H1 (cell line): ENCODE results near the gene PLCH2. TPM values are rescaled to one million over a fixed set of nuclear protein-coding genes. Genes with fewer than 3 reads are reported as not detected.

ENCODE experiments used
- CTCF ChIA-PET: fragments of 300-600 bp; sonication (Branson Sonifier 250); formaldehyde crosslinking; loops from one replicate; lab custom pipeline; 2021; ENCODE audit not compliant: partially characterized antibody; lab: Charles Lee
- POLR2A ChIA-PET: fragments of 300-600 bp; sonication (Branson Sonifier 250); formaldehyde crosslinking; loops from one replicate; lab custom pipeline; 2021; ENCODE audit warnings: inconsistent platforms; ENCODE audit not compliant: partially characterized antibody; lab: Charles Lee
- DNase-seq, 2 experiments: peaks; one replicate each; pipeline versions ENCODE4 v3.0.0 to v3.0.0-alpha.2; 2010 to 2022; ENCODE audit warnings: low spot score in 2 of 2, low read depth in 1 of 2, mixed read lengths in 1 of 2
- FAIRE-seq: peaks from 2 replicates; lab custom pipeline; 2011; peaks lifted over from hg19 to GRCh38; lab: Jason Lieb, UNC
- H2AFZ ChIP-seq: 2 replicates; pipeline ENCODE4 v1.8.1; 2012; ENCODE audit warnings: low read length, inconsistent platforms
- H2AK5ac ChIP-seq: 2 replicates; pipeline ENCODE4 v1.6.1; 2013; ENCODE audit warnings: low read depth, low read length
- H2BK120ac ChIP-seq: replicated peaks from 2 replicates; pipeline ENCODE3; 2013; ENCODE audit warnings: low read depth, low read length, inconsistent platforms
- H2BK12ac ChIP-seq: 2 replicates; pipeline ENCODE4 v1.6.1; 2013; ENCODE audit warnings: low read depth, low read length
- H2BK15ac ChIP-seq: 2 replicates; pipeline ENCODE4 v1.6.1; 2013; ENCODE audit warnings: low read length
- H2BK20ac ChIP-seq: 2 replicates; pipeline ENCODE4 v1.6.1; 2013; ENCODE audit warnings: low read length
- H2BK5ac ChIP-seq: 2 replicates; pipeline ENCODE4 v1.6.1; 2013; ENCODE audit warnings: low read depth, low read length
- H3K14ac ChIP-seq: 2 replicates; pipeline ENCODE4 v1.6.1; 2013; ENCODE audit warnings: inconsistent platforms; ENCODE audit not compliant: insufficient read length
- H3K18ac ChIP-seq: 2 replicates; pipeline ENCODE4 v1.6.1; 2013; ENCODE audit warnings: low read length; ENCODE audit errors: extremely low read depth
- H3K23ac ChIP-seq: 2 replicates; pipeline ENCODE4 v1.6.1; 2013; ENCODE audit warnings: inconsistent platforms; ENCODE audit not compliant: insufficient read length
- H3K23me2 ChIP-seq: 2 replicates; pipeline ENCODE4 v1.6.1; 2013; ENCODE audit warnings: low read depth, low read length
- H3K27ac ChIP-seq: 2 replicates; pipeline ENCODE4 v1.6.1; 2011; ENCODE audit warnings: low read depth, low read length, inconsistent platforms
- H3K27me3 ChIP-seq, 4 experiments: replicated peaks in 1 of 4; 1 replicate in 1 of 4; 2 replicates in 3 of 4; pipeline versions ENCODE4 v1.6.1 to v1.8.1; 2011 to 2013; ENCODE audit warnings: low read length in 3 of 4, mild to moderate bottlenecking in 3 of 4, inconsistent platforms in 2 of 4, mixed read lengths in 2 of 4, moderate library complexity in 1 of 4; ENCODE audit not compliant: control insufficient read depth in 3 of 4, insufficient read depth in 3 of 4; ENCODE audit errors: extremely low read depth in 1 of 4
- H3K36me3 ChIP-seq, 4 experiments: 2 replicates each; pipeline versions ENCODE4 v1.6.1 to v1.8.1; 2011 to 2013; ENCODE audit warnings: mild to moderate bottlenecking in 4 of 4, low read length in 3 of 4, moderate library complexity in 2 of 4, control low read depth in 1 of 4, inconsistent platforms in 1 of 4; ENCODE audit not compliant: insufficient read depth in 4 of 4, control insufficient read depth in 2 of 4
- H3K4ac ChIP-seq: replicated peaks from 2 replicates; pipeline ENCODE3; 2013; ENCODE audit warnings: low read length, low read depth, mixed read lengths, inconsistent platforms; ENCODE audit not compliant: insufficient read length
- H3K4me1 ChIP-seq, 4 experiments: replicated peaks in 1 of 4; 1 replicate in 1 of 4; 2 replicates in 3 of 4; pipeline versions ENCODE4 v1.6.1 to v1.8.1; 2011 to 2013; ENCODE audit warnings: low read length in 3 of 4, inconsistent platforms in 2 of 4, mixed read lengths in 1 of 4; ENCODE audit not compliant: insufficient read depth in 4 of 4, control insufficient read depth in 3 of 4
- H3K4me2 ChIP-seq, 2 experiments: 2 replicates each; pipeline versions ENCODE4 v1.6.1 to v1.8.1; 2011 to 2013; ENCODE audit warnings: low read depth in 2 of 2, low read length in 2 of 2, control low read depth in 1 of 2, inconsistent platforms in 1 of 2, mild to moderate bottlenecking in 1 of 2; ENCODE audit not compliant: insufficient read depth in 1 of 2
- H3K4me3 ChIP-seq, 4 experiments: fragments of 200-600, 300-600 bp in 1 of 4; sonication (generic), shearing (Covaris generic), sonication (Bioruptor Twin) in 1 of 4; 2 replicates each; pipeline versions ENCODE4 v1.5.1 to v1.8.1; 2011 to 2016; ENCODE audit warnings: low read length in 4 of 4, low read depth in 3 of 4, control low read depth in 2 of 4, inconsistent platforms in 2 of 4, mild to moderate bottlenecking in 2 of 4, mixed read lengths in 1 of 4, moderate library complexity in 1 of 4; ENCODE audit not compliant: insufficient read depth in 2 of 4; ENCODE audit errors: extremely low read depth in 1 of 4
- H3K56ac ChIP-seq: replicated peaks from 2 replicates; pipeline ENCODE3; 2013; ENCODE audit warnings: low read depth, mild to moderate bottlenecking, mixed read lengths, low read length, inconsistent platforms; ENCODE audit not compliant: insufficient read length
- H3K79me1 ChIP-seq: 2 replicates; pipeline ENCODE4 v1.6.1; 2013; ENCODE audit warnings: low read depth, low read length, control low read depth
- H3K79me2 ChIP-seq, 2 experiments: 2 replicates each; pipeline versions ENCODE4 v1.6.1 to v1.8.1; 2012 to 2013; ENCODE audit warnings: low read length in 2 of 2, mild to moderate bottlenecking in 2 of 2, inconsistent platforms in 1 of 2; ENCODE audit not compliant: insufficient read depth in 2 of 2, control insufficient read depth in 1 of 2
- H3K9ac ChIP-seq, 4 experiments: replicated peaks in 1 of 4; 1 replicate in 1 of 4; 2 replicates in 3 of 4; pipeline versions ENCODE4 v1.6.1 to v1.8.1; 2011 to 2013; ENCODE audit warnings: low read depth in 3 of 4, low read length in 3 of 4, control low read depth in 2 of 4, mild to moderate bottlenecking in 2 of 4, moderate library complexity in 2 of 4, inconsistent platforms in 1 of 4; ENCODE audit errors: extremely low read depth in 1 of 4
- H3K9me3 ChIP-seq, 2 experiments: 2 replicates each; pipeline versions ENCODE4 v1.6.1 to v1.8.1; 2012 to 2013; ENCODE audit warnings: mild to moderate bottlenecking in 2 of 2, moderate library complexity in 2 of 2, control low read depth in 1 of 2, inconsistent platforms in 1 of 2, low read depth in 1 of 2, low read length in 1 of 2, mixed read lengths in 1 of 2; ENCODE audit not compliant: insufficient read depth in 2 of 2
- H4K20me1 ChIP-seq, 2 experiments: replicated peaks in 1 of 2; 2 replicates each; pipeline versions ENCODE3 to v1.8.1; 2011 to 2013; ENCODE audit warnings: inconsistent platforms in 2 of 2, low read length in 2 of 2, mild to moderate bottlenecking in 1 of 2; ENCODE audit not compliant: insufficient read depth in 2 of 2, control insufficient read depth in 1 of 2
- H4K5ac ChIP-seq: 2 replicates; pipeline ENCODE4 v1.6.1; 2013; ENCODE audit warnings: low read length, low read depth, mixed read lengths, inconsistent platforms; ENCODE audit not compliant: insufficient read length
- H4K8ac ChIP-seq: 2 replicates; pipeline ENCODE4 v1.8.0; 2013; ENCODE audit warnings: mild to moderate bottlenecking, moderate library complexity, low read length, inconsistent platforms; ENCODE audit not compliant: insufficient read depth; ENCODE audit errors: extremely low read depth
- H4K91ac ChIP-seq: replicated peaks from 2 replicates; pipeline ENCODE3; 2013; ENCODE audit warnings: low read length, mixed read lengths, inconsistent platforms; ENCODE audit not compliant: insufficient read length
- BCL11A ChIP-seq, 2 experiments: IDR thresholded peaks; one replicate each; pipeline ENCODE4 v1.6.1; 2011; ENCODE audit warnings: low read depth in 2 of 2, low read length in 2 of 2, mild to moderate bottlenecking in 2 of 2
- CBX8 ChIP-seq: fragments of 300-800, 300-1000 bp; sonication (generic); IDR thresholded peaks from 2 replicates; pipeline ENCODE4 v1.7.1; 2016; ENCODE audit warnings: low read depth, low read length, borderline replicate concordance
- CHD1 ChIP-seq: IDR thresholded peaks from 2 replicates; pipeline ENCODE4 v1.6.1; 2012; ENCODE audit warnings: low read depth, low read length, improper control_type of control experiment
- KDM4A ChIP-seq: IDR thresholded peaks from one replicate; pipeline ENCODE4 v1.7.1; 2012; ENCODE audit warnings: low read depth, mild to moderate bottlenecking, moderate library complexity, low read length, inconsistent platforms; ENCODE audit not compliant: severe bottlenecking
- POLR2A ChIP-seq, 2 experiments: IDR thresholded peaks; 1 replicate in 1 of 2; 2 replicates in 1 of 2; pipeline ENCODE4 v1.6.1; 2011; ENCODE audit warnings: low read depth in 2 of 2, low read length in 2 of 2, mild to moderate bottlenecking in 2 of 2; ENCODE audit errors: control extremely low read depth in 1 of 2
- POLR2AphosphoS5 ChIP-seq: IDR thresholded peaks from 2 replicates; pipeline ENCODE4 v1.6.1; 2011; ENCODE audit warnings: low read depth, low read length
- RBBP5 ChIP-seq: IDR thresholded peaks from 2 replicates; pipeline ENCODE4 v1.7.1; 2012; ENCODE audit warnings: low read depth, mild to moderate bottlenecking, inconsistent platforms, low read length, moderate library complexity, borderline replicate concordance
- RNF2 ChIP-seq: fragments of 200-900, 300-1000 bp; sonication (generic); IDR thresholded peaks from 2 replicates; pipeline ENCODE4 v1.7.1; 2016; ENCODE audit warnings: borderline replicate concordance, low read depth, mild to moderate bottlenecking, antibody characterized with exemption, low read length; ENCODE audit not compliant: poor library complexity, severe bottlenecking; ENCODE audit errors: missing control alignments
- SIN3A ChIP-seq, 2 experiments: IDR thresholded peaks in 1 of 2; conservative IDR thresholded peaks in 1 of 2; 2 replicates each; pipeline ENCODE4 v1.6.1; 2011 to 2012; ENCODE audit warnings: low read length in 2 of 2, improper control_type of control experiment in 1 of 2, low read depth in 1 of 2, mild to moderate bottlenecking in 1 of 2
- SP1 ChIP-seq: IDR thresholded peaks from 2 replicates; pipeline ENCODE4 v1.6.1; 2011; ENCODE audit warnings: low read depth, low read length
- ZNF274 ChIP-seq: IDR thresholded peaks from 2 replicates; pipeline ENCODE4 v1.7.0; 2012; ENCODE audit warnings: low read length, borderline replicate concordance; ENCODE audit errors: extremely low read depth
- WGBS, 2 experiments: shearing (Covaris generic) in 1 of 2; methylation state at CpG; one replicate each; pipeline versions ENCODE4 v1.1.6 to v1.1.7; 2013 to 2015; ENCODE audit warnings: low lambda C conversion rate in 2 of 2, mixed read lengths in 2 of 2, inconsistent platforms in 1 of 2, low coverage in 1 of 2, missing lambda C conversion rate in 1 of 2; ENCODE audit not compliant: insufficient replicate concordance in 2 of 2, insufficient coverage in 1 of 2, insufficient read length in 1 of 2; ENCODE audit errors: extremely low coverage in 1 of 2, missing lambda C conversion rate in 1 of 2; 5-methylcytosine and 5-hydroxymethylcytosine counted together
- polyA plus RNA-seq, 7 experiments: library from polyadenylated mRNA; depleted of rRNA in 3 of 7; stranded (reverse) in 5 of 7; unstranded in 2 of 7; fragments of >200 nt in 5 of 7; fragments of 200-250 nt in 2 of 7; gene quantifications; 1 replicate in 5 of 7; 2 replicates in 1 of 7; 4 replicates in 1 of 7; pipeline versions ENCODE4 v1.2.1 to v1.2.3, GENCODE V29; 2011 to 2013; ENCODE audit warnings: missing spikeins in 2 of 7, mixed read lengths in 2 of 7
- total RNA-seq: library from RNA; stranded (reverse); fragmentation: NEBNext Ultra II Directional; extraction: Animal tissue kit (Norgen Biotek cat#: 25700); gene quantifications from 2 replicates; pipeline ENCODE4 v1.2.1, GENCODE V29; 2021
- TF ChIP-seq, protein P1 (sequence below): IDR thresholded peaks from 2 replicates; pipeline ENCODE4 v1.6.1; 2012; ENCODE audit warnings: inconsistent platforms
- TF ChIP-seq, protein P2 (sequence below): IDR thresholded peaks from 2 replicates; pipeline ENCODE4 v1.6.1; 2012; ENCODE audit warnings: inconsistent platforms

PLCH2 gene
- total and polyA plus RNA-seq, 2 of the 8 experiments (the other 6 are each of a cell fraction or from before 2014, with no cell fraction given): 0.14 to 0.19 TPM

DNA sequence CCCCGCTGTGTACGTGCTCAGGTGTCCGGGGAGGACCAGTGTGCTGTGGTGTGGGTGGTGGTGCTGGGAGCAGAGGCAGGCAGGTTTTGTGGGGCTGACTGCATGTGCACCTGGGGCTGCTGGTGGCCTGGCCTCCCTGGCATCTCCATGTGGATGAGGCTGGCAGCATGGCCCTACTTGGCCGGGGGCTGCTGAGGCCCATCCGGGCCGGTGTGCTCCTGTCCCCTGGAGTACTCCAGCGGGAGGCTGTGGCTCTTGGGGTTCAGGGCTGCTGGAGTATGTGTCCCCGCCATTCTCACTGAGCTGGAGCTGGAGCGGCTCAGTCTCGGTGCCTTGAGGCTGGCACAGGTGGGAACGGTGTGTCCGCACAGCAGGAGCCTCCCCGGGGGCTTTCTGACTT, 42.9 kb upstream of the PLCH2 start:
- Histone ChIP-seq H3K79me2 (no peaks in the 10 kb centered on the region), H3K23me2 (no peaks in the 10 kb centered on the region), H3K9ac (no peak overlapping the region), H4K8ac (peak overlapping the region; percentile 78; the same call in 1 of the 2 replicates), H3K36me3 (no peaks in the 10 kb centered on the region), H4K20me1 (peaks cover 0 to 1% of the 10 kb centered on the region in 2 experiments), H3K9me3 (peaks cover 11 to 23% of the 10 kb centered on the region in 2 experiments; a peak in 3 of 4 replicates), H4K91ac (no peak overlapping the region), H2AFZ (no peak overlapping the region), H3K56ac (no peak overlapping the region), H2AK5ac (no peak overlapping the region), H3K4me2 (no peak overlapping the region), H2BK120ac (no peak overlapping the region), H3K14ac (no peak overlapping the region), H3K4me3 (no peak overlapping the region), H2BK12ac (no peak overlapping the region), H3K27ac (no peak overlapping the region), H3K23ac (no peak overlapping the region), H3K27me3 (no peaks in the 10 kb centered on the region; a peak in 2 of 7 replicates), H3K4me1 (no peaks in the 10 kb centered on the region), H2BK5ac (no peak overlapping the region), H3K4ac (no peak overlapping the region), H3K18ac (no peak overlapping the region), H4K5ac (no peak overlapping the region), H2BK20ac (no peak overlapping the region), H2BK15ac (no peak overlapping the region), H3K79me1 (no peaks in the 10 kb centered on the region)
- no peak for FAIRE-seq
- ChIA-PET POLR2A (no interaction called here), CTCF (interaction anchor here (1.2 to 4.2 kb wide), 5 partner anchors 9 to 90 kb away, joined by 3 to 48 read pairs (median 4); no protein-coding TSS in a partner anchor)
- whole genome bisulfite sequencing, 2 experiments: 83% methylated on average over 13 of the region's 13 CpGs; no CpG with 5 or more reads in 1 of the 2 experiments
- no peak for DNase-seq
- TF ChIP-seq POLR2A (IDR thresholded peaks at IDR 0.05; ENCODE audit: control extremely low read depth in 1 of 2, low read depth in 2 of 2, low read length in 2 of 2) (no peak), RNF2 (no peak), CBX8 (no peak), ZNF274 (no peak), CHD1 (no peak), RBBP5 (no peak), SP1 (no peak), POLR2AphosphoS5 (no peak), KDM4A (no peak), BCL11A (IDR thresholded peaks at IDR 0.05; ENCODE audit: low read depth in 2 of 2, low read length in 2 of 2) (no peak), SIN3A (conservative IDR thresholded peaks at IDR 0.05 in 1 of 2, IDR thresholded peaks at IDR 0.05 in 1 of 2; ENCODE audit: low read depth in 1 of 2, low read length in 2 of 2) (no peak)
- TF ChIP-seq, protein P1, sequence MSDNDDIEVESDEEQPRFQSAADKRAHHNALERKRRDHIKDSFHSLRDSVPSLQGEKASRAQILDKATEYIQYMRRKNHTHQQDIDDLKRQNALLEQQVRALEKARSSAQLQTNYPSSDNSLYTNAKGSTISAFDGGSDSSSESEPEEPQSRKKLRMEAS: no peak
- TF ChIP-seq, protein P2, sequence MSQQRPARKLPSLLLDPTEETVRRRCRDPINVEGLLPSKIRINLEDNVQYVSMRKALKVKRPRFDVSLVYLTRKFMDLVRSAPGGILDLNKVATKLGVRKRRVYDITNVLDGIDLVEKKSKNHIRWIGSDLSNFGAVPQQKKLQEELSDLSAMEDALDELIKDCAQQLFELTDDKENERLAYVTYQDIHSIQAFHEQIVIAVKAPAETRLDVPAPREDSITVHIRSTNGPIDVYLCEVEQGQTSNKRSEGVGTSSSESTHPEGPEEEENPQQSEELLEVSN: no peak
